Measurements from ENCODE around the gene NRF1.
"Not testable (repeated sequence)": the region's sequence is repeated elsewhere in the genome, so short reads cannot be mapped to it uniquely, and the experiment has no call there.

The NRF1 gene

GRCh38 chr7:129611246-129612111 lies at the start of gene NRF1:
NRF1 (plus strand) TSS chr7:129611720; CDS start chr7:129657352, 45,632 bp downstream.
- DNase-seq = peak; percentile 73

GRCh38 chr7:129566323-129566722 lies 45.2 kb upstream of the NRF1 start:
- DNase-seq = not testable (repeated sequence)

GRCh38 chr7:129567377-129567776 lies 44.1 kb upstream of the NRF1 start:
- DNase-seq = no peak

- no peak for DNase-seq
Measured at GRCh38 chr7:129568240-129568639, 43.3 kb upstream of the NRF1 start.

GRCh38 chr7:129569326-129569725 lies 42.2 kb upstream of the NRF1 start:
- no peak for DNase-seq

GRCh38 chr7:129569811-129570215 lies 41.7 kb upstream of the NRF1 start:
- DNase-seq = no peak

- no peak for DNase-seq
Measured at GRCh38 chr7:129571201-129571600, 40.3 kb upstream of the NRF1 start.

- DNase-seq = no peak
Measured at GRCh38 chr7:129572205-129572604, 39.3 kb upstream of the NRF1 start.

GRCh38 chr7:129574487-129574886 lies 37.0 kb upstream of the NRF1 start:
- DNase-seq = no peak

GRCh38 chr7:129575699-129576098 lies 35.8 kb upstream of the NRF1 start:
- DNase-seq = no peak

GRCh38 chr7:129576138-129576537 lies 35.4 kb upstream of the NRF1 start:
- DNase-seq = no peak

- DNase-seq = no peak
Measured at GRCh38 chr7:129578829-129579228, 32.7 kb upstream of the NRF1 start.

GRCh38 chr7:129586179-129586578 lies 25.3 kb upstream of the NRF1 start:
- not testable (repeated sequence) for DNase-seq

GRCh38 chr7:129588268-129588667 lies 23.3 kb upstream of the NRF1 start:
- DNase-seq = no peak

- no peak for DNase-seq
Measured at GRCh38 chr7:129591868-129592267, 19.7 kb upstream of the NRF1 start.

GRCh38 chr7:129596386-129596785 lies 15.1 kb upstream of the NRF1 start:
- not testable (repeated sequence) for DNase-seq

GRCh38 chr7:129597672-129598071 lies 13.8 kb upstream of the NRF1 start:
- no peak for DNase-seq

GRCh38 chr7:129599174-129599573 lies 12.3 kb upstream of the NRF1 start:
- DNase-seq = no peak

- not testable (repeated sequence) for DNase-seq
Measured at GRCh38 chr7:129603594-129603993, 7.9 kb upstream of the NRF1 start.

- not testable (repeated sequence) for DNase-seq
Measured at GRCh38 chr7:129604021-129604420, 7.5 kb upstream of the NRF1 start.

GRCh38 chr7:129604713-129605437 lies 6.6 kb upstream of the NRF1 start:
- no peak for DNase-seq

- DNase-seq = no peak
Measured at GRCh38 chr7:129605960-129606614, 5.4 kb upstream of the NRF1 start.

- DNase-seq = no peak
Measured at GRCh38 chr7:129606803-129607202, 4.7 kb upstream of the NRF1 start.

All from NCI-H748 treated with DMSO at 0.1 percent for 48 hours (cell line).